DMS 273 (cell line): ENCODE results near the gene PKP3.
A peak's percentile ranks its signal among the peaks of the same experiment; 100 is the strongest.

Source experiments
- DNase-seq: peaks from one replicate; lab custom pipeline; 2025; ENCODE audit not compliant: unreplicated experiment; lab: John Stamatoyannopoulos, UW

Gene PKP3

GRCh38 chr11:444396-445144, 50.6 kb downstream of the PKP3 start:
- DNase-seq: peak; percentile 44

- DNase-seq: no peak
These were observed 52.0 kb downstream of the PKP3 start for GRCh38 chr11:445765-446588.

- DNase-seq: no peak
These were observed 52.9 kb downstream of the PKP3 start for GRCh38 chr11:446891-447290.

- peak; percentile 94 for DNase-seq
These were observed 54.1 kb downstream of the PKP3 start for GRCh38 chr11:447923-448731.

- peak; percentile 96 for DNase-seq
These were observed 56.1 kb downstream of the PKP3 start, which contains the start of gene PTDSS2 for GRCh38 chr11:449889-450808. Gene PTDSS2, plus strand, starts transcription at chr11:450279. Its CDS starts 177 bp downstream, at chr11:450456.

GRCh38 chr11:450809-451451, 56.9 kb downstream of the PKP3 start:
- DNase-seq: peak; percentile 78

- DNase-seq: no peak
These were observed 57.7 kb downstream of the PKP3 start for GRCh38 chr11:451738-452137.

GRCh38 chr11:452203-452744, 58.3 kb downstream of the PKP3 start:
- no peak for DNase-seq

GRCh38 chr11:452916-453527, 59.0 kb downstream of the PKP3 start:
- no peak for DNase-seq

GRCh38 chr11:453564-453963, 59.6 kb downstream of the PKP3 start:
- no peak for DNase-seq

GRCh38 chr11:454043-454442, 60.0 kb downstream of the PKP3 start:
- DNase-seq: no peak
